IMR-90 (cell line): ENCODE data around the gene RSBN1L.

Source experiments
- BHLHE40 ChIP-seq: fragments of 150-350 bp; IDR thresholded peaks from 2 replicates; pipeline ENCODE4 v1.6.1; 2016; ENCODE audit warnings: mild to moderate bottlenecking, low read depth, low read length
- CTCF ChIP-seq: conservative IDR thresholded peaks from 2 replicates; pipeline ENCODE4 v1.5.1; 2012; ENCODE audit warnings: mild to moderate bottlenecking, low read depth, low read length, improper control_type of control experiment
- POLR2A ChIP-seq: IDR thresholded peaks from 2 replicates; pipeline ENCODE4 v1.6.1; 2012; ENCODE audit warnings: mild to moderate bottlenecking, low read depth, low read length
- RFX5 ChIP-seq: IDR thresholded peaks from 2 replicates; pipeline ENCODE4 v1.8.0; 2012; ENCODE audit warnings: low read depth, mild to moderate bottlenecking, low read length, moderate library complexity

GRCh38 chr7:77747178-77747577 is 50.9 kb downstream of the RSBN1L start:
- TF ChIP-seq CTCF (no peak), POLR2A (no peak), RFX5 (no peak), BHLHE40 (no peak)
